GM21717 (cell line): ENCODE measurements around the gene SLC9A3.
A peak's percentile ranks its signal among the peaks of the same experiment; 100 is the strongest.
"Not testable (repeated sequence)": the region's sequence is repeated elsewhere in the genome, so short reads cannot be mapped to it uniquely, and the experiment has no call there.

Experiments used
- ATAC-seq: cut with Tn5 transposase; IDR thresholded peaks from one replicate; pipeline ENCODE4 v1.9.1; 2021; ENCODE audit warnings: mild to moderate bottlenecking, moderate library complexity; ENCODE audit not compliant: unreplicated experiment

The SLC9A3 gene

GRCh38 chr5:478369-478981 is 45.8 kb downstream of the SLC9A3 start:
- no peak for ATAC-seq

GRCh38 chr5:477871-478270 is 46.4 kb downstream of the SLC9A3 start:
- no peak for ATAC-seq

DNA sequence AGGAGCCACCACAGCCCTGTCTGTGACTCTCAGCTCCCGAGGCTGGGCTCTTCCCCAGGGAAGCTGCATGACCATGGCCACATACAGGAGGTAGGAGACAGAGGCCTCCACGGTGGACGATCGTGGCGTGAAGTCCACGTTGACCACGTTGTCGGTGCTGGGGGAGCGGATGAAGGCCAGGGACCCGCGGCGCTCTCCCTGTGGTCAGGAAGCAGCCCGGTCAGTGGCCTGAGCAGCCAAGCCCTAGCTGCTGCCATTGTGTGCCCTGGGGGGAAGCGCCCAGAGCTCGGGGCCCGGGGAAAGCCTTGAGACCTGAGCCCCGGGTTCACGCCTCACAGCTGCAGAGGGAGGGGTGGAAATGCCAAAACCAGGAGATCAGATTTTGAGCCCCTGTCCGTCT is 47.0 kb downstream of the SLC9A3 start:
- ATAC-seq = no peak

- ATAC-seq = no peak
Observed at GRCh38 chr5:476814-477175, 47.5 kb downstream of the SLC9A3 start.

GRCh38 chr5:476102-476813 is 48.0 kb downstream of the SLC9A3 start:
- ATAC-seq = no peak

- ATAC-seq = no peak
Observed at GRCh38 chr5:475704-476101, 48.5 kb downstream of the SLC9A3 start.

GRCh38 chr5:474840-475661 is 49.2 kb downstream of the SLC9A3 start:
- ATAC-seq = no peak

DNA sequence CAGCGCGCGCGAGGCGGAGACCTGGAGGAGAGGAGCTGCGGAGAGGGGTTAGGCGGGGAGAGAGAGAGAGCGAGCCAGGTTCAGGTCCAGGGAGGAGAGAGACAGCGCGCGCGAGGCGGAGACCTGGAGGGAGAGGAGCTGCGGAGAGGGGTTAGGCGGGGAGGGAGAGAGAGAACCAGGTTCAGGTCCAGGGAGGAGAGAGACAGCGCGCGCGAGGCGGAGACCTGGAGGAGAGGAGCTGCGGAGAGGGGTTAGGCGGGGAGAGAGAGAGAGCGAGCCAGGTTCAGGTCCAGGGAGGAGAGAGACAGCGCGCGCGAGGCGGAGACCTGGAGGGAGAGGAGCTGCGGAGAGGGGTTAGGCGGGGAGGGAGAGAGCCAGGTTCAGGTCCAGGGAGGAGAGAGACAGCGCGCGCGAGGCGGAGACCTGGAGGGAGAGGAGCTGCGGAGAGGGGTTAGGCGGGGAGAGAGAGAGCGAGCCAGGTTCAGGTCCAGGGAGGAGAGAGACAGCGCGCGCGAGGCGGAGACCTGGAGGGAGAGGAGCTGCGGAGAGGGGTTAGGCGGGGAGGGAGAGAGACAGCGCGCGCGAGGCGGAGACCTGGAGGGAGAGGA is 49.9 kb downstream of the SLC9A3 start:
- not testable (repeated sequence) for ATAC-seq

GRCh38 chr5:473551-474192 is 50.6 kb downstream of the SLC9A3 start:
- ATAC-seq = peak; percentile 14

DNA sequence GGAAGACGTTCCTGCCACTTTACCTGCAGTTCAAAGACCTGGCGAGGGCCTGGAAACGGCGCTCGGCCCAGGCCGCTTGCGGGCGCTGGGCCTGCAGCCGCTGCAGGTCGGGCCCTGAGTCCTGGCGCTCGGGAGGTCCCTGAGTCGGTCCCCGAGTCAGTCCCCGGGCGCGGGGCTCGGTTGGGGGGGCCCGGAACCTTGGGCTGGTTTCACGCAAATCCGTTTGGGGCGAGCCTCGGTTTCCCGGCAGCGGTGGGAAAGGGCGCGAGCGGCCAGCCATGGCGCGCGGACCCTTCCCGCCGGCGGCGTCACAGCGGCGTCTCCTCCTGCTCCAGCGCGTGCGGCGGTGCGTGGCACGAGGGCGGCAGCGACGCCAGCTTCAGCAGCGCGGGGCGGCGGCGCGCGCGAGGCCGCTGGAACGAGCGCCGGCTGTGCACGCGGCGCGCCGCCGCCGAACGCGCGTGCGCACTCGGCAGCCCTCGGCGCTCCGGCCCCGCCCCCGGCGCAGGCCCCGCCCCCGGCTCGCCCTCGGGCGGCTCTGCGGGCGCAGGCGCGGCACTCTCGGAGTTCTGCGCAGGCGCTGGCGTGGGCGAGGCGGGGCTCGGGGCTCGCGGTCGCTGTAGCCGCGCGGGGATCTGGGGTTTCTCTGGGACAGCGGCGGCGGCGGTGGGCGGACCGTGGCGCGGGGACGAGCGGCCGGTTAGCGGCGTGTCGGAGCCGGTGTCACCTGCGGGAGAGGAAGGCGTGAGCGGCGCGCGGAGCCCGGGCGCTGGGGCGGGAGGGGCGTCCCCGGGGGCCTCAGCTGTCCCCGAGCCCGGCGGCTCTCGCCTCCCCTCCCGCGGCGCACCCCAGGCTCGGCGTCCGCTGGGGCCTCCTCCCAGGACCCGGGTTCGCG is 51.3 kb downstream of the SLC9A3 start:
- ATAC-seq = peak; percentile 65

GRCh38 chr5:472076-472655 is 52.1 kb downstream of the SLC9A3 start:
- peak; percentile 12 for ATAC-seq

DNA sequence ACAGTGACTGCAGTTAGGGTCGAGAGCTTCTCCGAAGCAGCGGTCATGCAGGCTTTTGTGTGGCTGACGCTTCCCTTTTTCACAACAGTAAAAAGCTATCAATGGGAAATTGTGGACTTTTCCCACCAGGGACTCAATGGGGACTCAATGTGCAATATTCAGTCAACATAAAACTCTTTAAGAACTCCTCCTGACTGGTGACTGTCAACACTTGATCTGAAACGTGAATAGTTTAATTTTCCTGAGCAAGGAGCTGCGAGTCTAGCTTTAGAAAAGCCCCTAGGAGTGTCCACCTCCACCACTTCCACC is 52.5 kb downstream of the SLC9A3 start:
- no peak for ATAC-seq

GRCh38 chr5:470961-471749 is 53.1 kb downstream of the SLC9A3 start:
- ATAC-seq = no peak

- ATAC-seq = no peak
Observed at GRCh38 chr5:469752-470483, 54.3 kb downstream of the SLC9A3 start.

GRCh38 chr5:468401-468800 is 55.8 kb downstream of the SLC9A3 start:
- ATAC-seq = no peak

- no peak for ATAC-seq
Observed at GRCh38 chr5:466661-467310, 57.5 kb downstream of the SLC9A3 start.

- ATAC-seq = no peak
Observed at GRCh38 chr5:465591-466403, 58.5 kb downstream of the SLC9A3 start.
